Gastroesophageal sphincter (tissue), 3 donors: ENCODE measurements around the gene PSKH1.

Source experiments
- CTCF ChIP-seq, 4 experiments: fragments of 200-600 bp in 2 of 4; fragments of 450-650 bp in 2 of 4; sonication (generic) in 1 of 4; IDR thresholded peaks; one replicate each; pipeline ENCODE4 v1.5.1; 2017 to 2019; ENCODE audit warnings: antibody characterized with exemption in 4 of 4, mild to moderate bottlenecking in 2 of 4, moderate library complexity in 2 of 4
- POLR2A ChIP-seq, 2 donors: fragments of 450-650 bp; IDR thresholded peaks; one replicate each; pipeline ENCODE4 v1.6.1; 2017; ENCODE audit warnings: antibody characterized with exemption in 2 of 2, mild to moderate bottlenecking in 2 of 2, moderate library complexity in 1 of 2
- POLR2AphosphoS5 ChIP-seq: sonication (generic); formaldehyde crosslinking; IDR thresholded peaks from one replicate; pipeline ENCODE4 v1.6.1; 2017; ENCODE audit warnings: antibody characterized with exemption

GRCh38 chr16:67950335-67950843 is 57.3 kb downstream of the PSKH1 start:
- TF ChIP-seq POLR2AphosphoS5 (no peak), CTCF (IDR thresholded peaks at IDR 0.05) (no peak), POLR2A (IDR thresholded peaks at IDR 0.05) (no peak)
